GM06990 (cell line): Measurements from ENCODE around the gene GPR139.

Experiments
- DNase-seq: peaks from one replicate; pipeline ENCODE4 v3.0.0-alpha.2; 2011; ENCODE audit not compliant: insufficient read length; ENCODE audit errors: extremely low read depth
- H3K27me3 ChIP-seq: replicated peaks from 2 replicates; pipeline ENCODE4 v1.6.0; 2011; ENCODE audit warnings: low read length; ENCODE audit not compliant: control insufficient read depth, insufficient read depth
- H3K36me3 ChIP-seq: 2 replicates; pipeline ENCODE4 v1.5.1; 2011; ENCODE audit warnings: low read length; ENCODE audit not compliant: control insufficient read depth, insufficient read depth
- H3K4me3 ChIP-seq: replicated peaks from 2 replicates; pipeline ENCODE4 v1.5.1; 2011; ENCODE audit warnings: low read depth, mild to moderate bottlenecking, control low read depth, low read length
- TF ChIP-seq, protein P1 (sequence below): IDR thresholded peaks from 2 replicates; pipeline ENCODE4 v1.5.1; 2011; ENCODE audit warnings: low read length, control low read depth, mild to moderate bottlenecking, inconsistent platforms; ENCODE audit not compliant: insufficient read depth, poor library complexity, severe bottlenecking

The GPR139 gene

DNA sequence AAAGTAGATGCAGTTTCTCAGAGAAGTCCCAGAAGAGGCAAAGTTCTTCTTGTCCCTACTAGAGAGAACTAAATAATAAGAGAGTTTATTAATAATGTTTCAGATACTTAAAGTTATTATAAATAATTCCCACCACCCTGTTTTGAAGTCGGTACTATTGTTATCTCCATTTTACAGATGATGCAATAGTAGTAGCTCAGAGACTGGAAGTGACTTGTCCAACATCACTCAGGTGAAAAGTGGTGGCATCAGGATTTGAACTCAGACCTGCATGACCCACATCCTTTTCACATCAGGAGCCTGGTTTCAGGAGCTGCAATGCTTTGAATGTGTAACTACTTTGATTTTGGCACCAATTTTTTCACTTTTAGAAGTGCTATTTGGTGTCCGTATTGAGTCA is 52.7 kb downstream of the GPR139 start:
- TF ChIP-seq, protein P1, sequence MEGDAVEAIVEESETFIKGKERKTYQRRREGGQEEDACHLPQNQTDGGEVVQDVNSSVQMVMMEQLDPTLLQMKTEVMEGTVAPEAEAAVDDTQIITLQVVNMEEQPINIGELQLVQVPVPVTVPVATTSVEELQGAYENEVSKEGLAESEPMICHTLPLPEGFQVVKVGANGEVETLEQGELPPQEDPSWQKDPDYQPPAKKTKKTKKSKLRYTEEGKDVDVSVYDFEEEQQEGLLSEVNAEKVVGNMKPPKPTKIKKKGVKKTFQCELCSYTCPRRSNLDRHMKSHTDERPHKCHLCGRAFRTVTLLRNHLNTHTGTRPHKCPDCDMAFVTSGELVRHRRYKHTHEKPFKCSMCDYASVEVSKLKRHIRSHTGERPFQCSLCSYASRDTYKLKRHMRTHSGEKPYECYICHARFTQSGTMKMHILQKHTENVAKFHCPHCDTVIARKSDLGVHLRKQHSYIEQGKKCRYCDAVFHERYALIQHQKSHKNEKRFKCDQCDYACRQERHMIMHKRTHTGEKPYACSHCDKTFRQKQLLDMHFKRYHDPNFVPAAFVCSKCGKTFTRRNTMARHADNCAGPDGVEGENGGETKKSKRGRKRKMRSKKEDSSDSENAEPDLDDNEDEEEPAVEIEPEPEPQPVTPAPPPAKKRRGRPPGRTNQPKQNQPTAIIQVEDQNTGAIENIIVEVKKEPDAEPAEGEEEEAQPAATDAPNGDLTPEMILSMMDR: no peak
- no peaks in the 10 kb centered on the region for H3K27me3 ChIP-seq

DNA sequence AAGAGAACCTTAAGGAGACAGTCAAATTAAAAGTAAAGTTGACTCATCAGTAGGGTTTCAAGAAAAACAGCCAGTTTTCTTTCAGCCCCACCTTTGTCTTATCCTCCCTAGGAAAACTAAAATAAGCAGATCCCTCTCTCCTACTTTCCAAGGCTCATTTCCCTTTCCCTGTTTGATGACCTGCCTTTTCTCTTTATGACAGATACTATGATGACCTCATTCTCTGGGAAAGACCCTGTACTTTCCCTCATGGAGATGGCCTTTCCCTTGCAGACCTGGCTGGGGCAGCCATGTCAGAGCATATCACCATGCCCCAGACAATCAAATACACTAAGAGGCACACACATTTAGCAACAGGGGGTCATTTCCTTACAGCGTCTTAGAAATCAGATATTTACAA is 53.6 kb downstream of the GPR139 start:
- Histone ChIP-seq H3K27me3 (no peaks in the 10 kb centered on the region), H3K36me3 (no peaks in the 10 kb centered on the region), H3K4me3 (no peak overlapping the region)
- TF ChIP-seq, protein P1: no peak
- no peak for DNase-seq

More for the DNA sequence above, 52.7 kb downstream of the GPR139 start:
- no peaks in the 10 kb centered on the region for H3K36me3 ChIP-seq
- no peak for DNase-seq
- H3K4me3 ChIP-seq: no peak overlapping the region

DNA sequence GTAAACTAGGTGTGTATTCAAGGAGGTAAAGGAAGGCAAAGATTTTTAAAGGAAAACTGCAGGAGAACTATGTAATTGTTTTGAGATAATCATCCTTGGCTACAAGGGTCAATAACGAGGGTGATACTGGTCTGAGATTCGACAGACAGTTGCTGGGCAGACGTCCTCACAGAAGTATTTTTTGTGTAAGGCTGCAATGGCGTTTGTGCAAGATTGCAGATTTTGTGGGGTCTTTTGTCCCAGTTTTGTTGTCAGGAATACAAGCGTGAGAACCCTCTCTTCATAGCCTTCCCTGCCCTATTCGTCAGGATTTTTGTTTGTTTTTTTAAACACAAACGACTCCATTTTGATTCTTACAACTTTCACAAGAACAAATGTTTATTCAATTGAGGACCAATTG is 57.5 kb downstream of the GPR139 start:
- Histone ChIP-seq H3K27me3 (no peaks in the 10 kb centered on the region), H3K4me3 (no peak overlapping the region), H3K36me3 (no peaks in the 10 kb centered on the region)
- DNase-seq: no peak
- TF ChIP-seq, protein P1: no peak

DNA sequence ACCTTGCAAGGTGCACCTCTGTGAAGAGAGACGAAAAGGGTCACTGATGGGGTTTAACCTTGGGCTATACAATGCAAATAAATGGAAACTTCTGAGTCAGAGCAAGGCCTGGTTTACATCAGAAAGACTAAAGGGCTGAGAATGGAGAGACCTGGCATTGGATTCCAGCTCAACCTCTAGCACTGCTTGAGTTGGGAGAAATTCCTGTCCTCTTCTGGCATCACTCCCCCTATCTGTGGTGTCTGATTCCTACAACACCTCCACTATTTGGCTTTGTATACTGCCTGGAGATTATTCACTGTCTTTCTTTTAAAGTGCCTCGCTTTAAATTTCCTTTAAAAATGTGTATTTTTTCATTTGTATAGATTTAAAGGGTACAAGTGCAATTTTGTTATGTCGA is 68.8 kb downstream of the GPR139 start:
- TF ChIP-seq, protein P1: peak; percentile 17
- H3K4me3 ChIP-seq: no peak overlapping the region
- no peaks in the 10 kb centered on the region for H3K27me3 ChIP-seq
- H3K36me3 ChIP-seq: no peaks in the 10 kb centered on the region
- DNase-seq: no peak

DNA sequence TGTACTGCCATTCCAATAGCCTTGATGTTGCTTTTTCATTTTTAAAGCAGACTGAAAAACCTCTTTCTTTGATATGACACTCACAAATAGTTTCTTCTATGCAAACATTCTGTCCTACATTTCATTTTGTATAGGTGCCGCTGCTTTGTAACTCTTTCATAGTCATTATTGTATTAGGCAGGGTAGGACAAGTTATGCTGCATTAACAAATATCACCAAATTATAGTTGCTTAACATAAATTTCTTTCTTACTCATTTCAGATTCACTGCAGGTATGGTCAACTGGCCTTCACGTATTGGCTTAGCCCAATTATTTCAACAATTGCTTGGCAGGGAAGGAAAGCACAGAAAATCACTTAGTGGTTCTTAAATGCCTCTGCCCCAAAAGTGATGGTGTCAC is 70.8 kb downstream of the GPR139 start:
- no peaks in the 10 kb centered on the region for H3K27me3 ChIP-seq
- no peak for DNase-seq
- H3K36me3 ChIP-seq: no peaks in the 10 kb centered on the region
- TF ChIP-seq, protein P1: no peak
- H3K4me3 ChIP-seq: no peak overlapping the region
